ENCODE measurements around the gene SLC26A4.

SLC26A4 gene

DNA sequence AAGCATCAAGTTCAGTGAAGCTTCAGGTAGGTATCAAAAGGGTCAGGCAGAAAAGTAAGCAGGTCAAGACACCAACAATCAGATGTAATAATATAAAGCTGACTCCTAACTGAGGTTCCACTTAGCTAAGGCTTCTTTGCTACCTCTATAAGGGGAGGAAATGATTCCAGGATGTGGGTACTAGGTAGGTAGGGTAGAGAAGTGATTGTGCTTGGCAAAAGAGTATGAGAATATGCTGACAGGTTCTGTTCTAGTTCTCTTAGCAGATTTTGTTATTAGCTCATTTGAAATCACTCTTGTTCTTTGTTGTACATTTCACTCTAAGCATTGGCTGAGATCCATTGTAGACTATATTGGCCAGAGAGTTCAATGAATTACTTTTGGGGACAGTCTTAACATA, 42.6 kb downstream of the SLC26A4 start:
- H2AFZ ChIP-seq (ENCODE audit: low read depth, low read length), result no peak overlapping the region
- no peak overlapping the region for H3K27ac ChIP-seq (ENCODE audit: low read length)
- no peaks in the 10 kb centered on the region for H3K9me3 ChIP-seq (ENCODE audit: insufficient read depth, low read length, severe bottlenecking)
- H3K9ac ChIP-seq (ENCODE audit: low read depth, low read length), result no peak overlapping the region
- H3K4me2 ChIP-seq (ENCODE audit: insufficient read depth, low read length), result no peak overlapping the region
- no peaks in the 10 kb centered on the region for H3K79me2 ChIP-seq (ENCODE audit: insufficient read depth, low read length)
- H3K4me1 ChIP-seq (ENCODE audit: insufficient read depth, low read length), result no peaks in the 10 kb centered on the region
- no peaks in the 10 kb centered on the region for H3K27me3 ChIP-seq (ENCODE audit: insufficient read depth, low read length, poor library complexity)
- H3K36me3 ChIP-seq (ENCODE audit: insufficient read depth, low read length), result no peaks in the 10 kb centered on the region
- ATAC-seq (ENCODE audit: insufficient read depth, low read depth) (no peak), DNase-seq (no peak)
- H3K4me3 ChIP-seq (ENCODE audit: low read depth in 1 of 2, low read length in 2 of 2), result no peak overlapping the region
- TF ChIP-seq, protein P1, sequence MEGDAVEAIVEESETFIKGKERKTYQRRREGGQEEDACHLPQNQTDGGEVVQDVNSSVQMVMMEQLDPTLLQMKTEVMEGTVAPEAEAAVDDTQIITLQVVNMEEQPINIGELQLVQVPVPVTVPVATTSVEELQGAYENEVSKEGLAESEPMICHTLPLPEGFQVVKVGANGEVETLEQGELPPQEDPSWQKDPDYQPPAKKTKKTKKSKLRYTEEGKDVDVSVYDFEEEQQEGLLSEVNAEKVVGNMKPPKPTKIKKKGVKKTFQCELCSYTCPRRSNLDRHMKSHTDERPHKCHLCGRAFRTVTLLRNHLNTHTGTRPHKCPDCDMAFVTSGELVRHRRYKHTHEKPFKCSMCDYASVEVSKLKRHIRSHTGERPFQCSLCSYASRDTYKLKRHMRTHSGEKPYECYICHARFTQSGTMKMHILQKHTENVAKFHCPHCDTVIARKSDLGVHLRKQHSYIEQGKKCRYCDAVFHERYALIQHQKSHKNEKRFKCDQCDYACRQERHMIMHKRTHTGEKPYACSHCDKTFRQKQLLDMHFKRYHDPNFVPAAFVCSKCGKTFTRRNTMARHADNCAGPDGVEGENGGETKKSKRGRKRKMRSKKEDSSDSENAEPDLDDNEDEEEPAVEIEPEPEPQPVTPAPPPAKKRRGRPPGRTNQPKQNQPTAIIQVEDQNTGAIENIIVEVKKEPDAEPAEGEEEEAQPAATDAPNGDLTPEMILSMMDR (IDR thresholded peaks at IDR 0.05; ENCODE audit: borderline replicate concordance, extremely low read depth, low read length, poor library complexity, severe bottlenecking), result no peak
- TF ChIP-seq EZH2 (IDR thresholded peaks at IDR 0.05; ENCODE audit: borderline replicate concordance, low read depth, low read length, severe bottlenecking), result no peak
- no peaks in the 10 kb centered on the region for H4K20me1 ChIP-seq (ENCODE audit: insufficient read depth, low read length)

DNA sequence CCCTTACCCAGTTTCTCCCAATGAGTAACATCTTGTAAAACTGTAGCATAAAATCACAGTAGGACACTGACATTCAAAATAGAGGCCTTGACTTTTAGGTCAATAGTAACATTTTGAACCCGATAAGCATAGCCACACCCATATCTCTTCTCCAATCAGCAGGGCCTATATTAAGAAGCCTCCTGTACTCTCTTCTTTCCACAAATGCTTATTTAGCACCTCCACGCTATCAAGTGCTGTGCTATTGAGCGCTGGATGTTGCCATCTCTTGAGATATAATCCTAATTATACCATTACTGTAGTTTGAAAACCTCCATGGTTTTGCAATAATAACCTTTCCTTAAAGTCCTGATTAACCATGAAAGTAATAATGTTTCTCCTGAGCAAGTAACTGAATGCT, 43.2 kb downstream of the SLC26A4 start:
- H3K27ac ChIP-seq (ENCODE audit: low read length), result no peak overlapping the region
- DNase-seq (no peak), ATAC-seq (ENCODE audit: insufficient read depth, low read depth) (no peak)
- H3K27me3 ChIP-seq (ENCODE audit: insufficient read depth, low read length, poor library complexity), result no peaks in the 10 kb centered on the region
- H3K4me2 ChIP-seq (ENCODE audit: insufficient read depth, low read length), result no peak overlapping the region
- no peak overlapping the region for H3K4me3 ChIP-seq (ENCODE audit: low read depth in 1 of 2, low read length in 2 of 2)
- no peaks in the 10 kb centered on the region for H3K4me1 ChIP-seq (ENCODE audit: insufficient read depth, low read length)
- no peaks in the 10 kb centered on the region for H3K36me3 ChIP-seq (ENCODE audit: insufficient read depth, low read length)
- H3K9me3 ChIP-seq (ENCODE audit: insufficient read depth, low read length, severe bottlenecking), result no peaks in the 10 kb centered on the region
- no peak overlapping the region for H2AFZ ChIP-seq (ENCODE audit: low read depth, low read length)
- H3K79me2 ChIP-seq (ENCODE audit: insufficient read depth, low read length), result no peaks in the 10 kb centered on the region
- H3K9ac ChIP-seq (ENCODE audit: low read depth, low read length), result no peak overlapping the region
- TF ChIP-seq, protein P1 (IDR thresholded peaks at IDR 0.05; ENCODE audit: borderline replicate concordance, extremely low read depth, low read length, poor library complexity, severe bottlenecking), result no peak
- TF ChIP-seq EZH2 (IDR thresholded peaks at IDR 0.05; ENCODE audit: borderline replicate concordance, low read depth, low read length, severe bottlenecking), result no peak
- H4K20me1 ChIP-seq (ENCODE audit: insufficient read depth, low read length), result no peaks in the 10 kb centered on the region

DNA sequence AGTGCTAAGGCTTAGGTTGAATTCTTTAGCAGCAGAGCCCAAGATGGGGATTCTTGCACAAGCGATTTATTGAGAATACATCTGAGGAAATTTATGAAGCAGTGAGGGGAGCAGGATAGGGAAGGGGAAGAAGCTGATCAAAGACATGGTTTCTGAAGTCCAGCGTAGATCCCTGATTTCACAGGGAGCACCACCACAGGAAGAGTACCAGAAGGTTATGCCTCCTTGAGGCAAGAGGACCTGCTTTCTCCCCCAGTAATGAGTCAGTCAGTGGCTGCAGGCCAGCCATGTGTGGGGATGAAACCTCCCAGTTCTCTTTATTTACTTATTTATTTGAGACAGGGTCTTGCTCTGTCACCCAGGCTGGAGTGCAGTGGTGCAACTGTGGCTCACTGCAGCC, 48.3 kb downstream of the SLC26A4 start:
- Histone ChIP-seq H3K27me3 (ENCODE audit: insufficient read depth, low read length, poor library complexity) (no peaks in the 10 kb centered on the region), H2AFZ (ENCODE audit: low read depth, low read length) (no peak overlapping the region), H3K4me2 (ENCODE audit: insufficient read depth, low read length) (no peak overlapping the region), H3K4me3 (ENCODE audit: low read depth in 1 of 2, low read length in 2 of 2) (no peak overlapping the region), H3K9me3 (ENCODE audit: insufficient read depth, low read length, severe bottlenecking) (no peaks in the 10 kb centered on the region), H3K9ac (ENCODE audit: low read depth, low read length) (no peak overlapping the region), H3K36me3 (ENCODE audit: insufficient read depth, low read length) (no peaks in the 10 kb centered on the region), H4K20me1 (ENCODE audit: insufficient read depth, low read length) (no peaks in the 10 kb centered on the region), H3K4me1 (ENCODE audit: insufficient read depth, low read length) (no peaks in the 10 kb centered on the region), H3K79me2 (ENCODE audit: insufficient read depth, low read length) (no peaks in the 10 kb centered on the region), H3K27ac (ENCODE audit: low read length) (no peak overlapping the region)
- DNase-seq (no peak), ATAC-seq (ENCODE audit: insufficient read depth, low read depth) (no peak)
- TF ChIP-seq, protein P1 (IDR thresholded peaks at IDR 0.05; ENCODE audit: borderline replicate concordance, extremely low read depth, low read length, poor library complexity, severe bottlenecking), result no peak
- no peak for TF ChIP-seq EZH2 (IDR thresholded peaks at IDR 0.05; ENCODE audit: borderline replicate concordance, low read depth, low read length, severe bottlenecking)

DNA sequence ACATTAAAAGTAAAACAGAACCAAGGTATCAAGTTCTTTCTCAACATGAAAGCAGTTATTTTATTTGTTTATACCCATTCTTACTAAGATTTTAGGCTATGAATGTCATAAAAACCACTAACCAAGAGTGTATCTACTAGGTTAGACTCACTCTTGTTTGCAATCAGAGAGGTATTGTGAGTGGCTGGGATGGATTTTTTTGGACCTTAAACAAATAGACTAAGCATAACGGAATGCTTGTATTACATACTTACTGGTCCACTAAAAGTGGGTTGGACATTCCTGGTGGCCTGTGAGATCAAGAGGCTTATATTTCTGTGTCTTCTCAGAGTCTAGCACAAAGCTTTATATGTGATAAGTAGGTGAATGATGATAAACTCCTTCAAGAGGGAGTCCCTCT, 50.7 kb downstream of the SLC26A4 start:
- no peak overlapping the region for H3K4me3 ChIP-seq (ENCODE audit: low read depth in 1 of 2, low read length in 2 of 2)
- H3K4me1 ChIP-seq (ENCODE audit: insufficient read depth, low read length), result no peaks in the 10 kb centered on the region
- no peaks in the 10 kb centered on the region for H4K20me1 ChIP-seq (ENCODE audit: insufficient read depth, low read length)
- no peaks in the 10 kb centered on the region for H3K36me3 ChIP-seq (ENCODE audit: insufficient read depth, low read length)
- H3K79me2 ChIP-seq (ENCODE audit: insufficient read depth, low read length), result no peaks in the 10 kb centered on the region
- H3K27me3 ChIP-seq (ENCODE audit: insufficient read depth, low read length, poor library complexity), result no peaks in the 10 kb centered on the region
- ATAC-seq (ENCODE audit: insufficient read depth, low read depth) (no peak), DNase-seq (no peak)
- H2AFZ ChIP-seq (ENCODE audit: low read depth, low read length), result no peak overlapping the region
- H3K9me3 ChIP-seq (ENCODE audit: insufficient read depth, low read length, severe bottlenecking), result no peaks in the 10 kb centered on the region
- no peak for TF ChIP-seq EZH2 (IDR thresholded peaks at IDR 0.05; ENCODE audit: borderline replicate concordance, low read depth, low read length, severe bottlenecking)
- TF ChIP-seq, protein P1 (IDR thresholded peaks at IDR 0.05; ENCODE audit: borderline replicate concordance, extremely low read depth, low read length, poor library complexity, severe bottlenecking), result no peak
- no peak overlapping the region for H3K9ac ChIP-seq (ENCODE audit: low read depth, low read length)
- H3K27ac ChIP-seq (ENCODE audit: low read length), result no peak overlapping the region
- H3K4me2 ChIP-seq (ENCODE audit: insufficient read depth, low read length), result no peak overlapping the region
